Retina (tissue), 1 donor: ENCODE results near the gene GOLGA6L4.
"Not testable (repeated sequence)": the region's sequence is repeated elsewhere in the genome, so short reads cannot be mapped to it uniquely, and the experiment has no call there.

Experiments used
- DNase-seq: peaks from one replicate; pipeline ENCODE4 v3.0.0-alpha.2; 2016

The GOLGA6L4 gene

GRCh38 chr15:84235573-84235972, at the start of gene GOLGA6L4:
Gene GOLGA6L4 (plus strand): TSS chr15:84235773. CDS start chr15:84235835, 62 bp downstream.
- DNase-seq = not testable (repeated sequence)

GRCh38 chr15:84192982-84193381, 42.6 kb upstream of the GOLGA6L4 start:
- DNase-seq = not testable (repeated sequence)

GRCh38 chr15:84195603-84196002, 40.0 kb upstream of the GOLGA6L4 start:
- DNase-seq = not testable (repeated sequence)

- not testable (repeated sequence) for DNase-seq
Measured at GRCh38 chr15:84196530-84197188, 38.9 kb upstream of the GOLGA6L4 start.

- not testable (repeated sequence) for DNase-seq
Measured at GRCh38 chr15:84199865-84200264, 35.7 kb upstream of the GOLGA6L4 start.

- not testable (repeated sequence) for DNase-seq
Measured at GRCh38 chr15:84246441-84246840, 10.9 kb downstream of the GOLGA6L4 start.
